Ishikawa (cell line): Measurements from ENCODE around the gene CASP14.

Experiments
- CEBPB ChIP-seq: IDR thresholded peaks from 2 replicates; pipeline ENCODE4 v1.6.1; 2012
- CREB1 ChIP-seq: IDR thresholded peaks from 2 replicates; pipeline ENCODE4 v1.6.1; 2012; ENCODE audit warnings: low read depth
- EGR1 ChIP-seq: IDR thresholded peaks from 2 replicates; pipeline ENCODE4 v1.6.1; 2012
- MAX ChIP-seq: IDR thresholded peaks from 2 replicates; pipeline ENCODE4 v1.6.1; 2012
- RAD21 ChIP-seq: IDR thresholded peaks from 2 replicates; pipeline ENCODE4 v1.6.1; 2012; ENCODE audit warnings: low read depth
- TAF1 ChIP-seq: IDR thresholded peaks from 2 replicates; pipeline ENCODE4 v1.6.1; 2012; ENCODE audit warnings: low read depth, mild to moderate bottlenecking
- YY1 ChIP-seq: IDR thresholded peaks from 2 replicates; pipeline ENCODE4 v1.6.1; 2012; ENCODE audit warnings: low read depth

- TF ChIP-seq MAX, result no peak
- TF ChIP-seq CEBPB, result no peak
- no peak for TF ChIP-seq CREB1
- no peak for TF ChIP-seq YY1
- no peak for TF ChIP-seq TAF1
- TF ChIP-seq RAD21, result no peak
- TF ChIP-seq EGR1, result no peak
These were observed 37.9 kb downstream of the CASP14 start for GRCh38 chr19:15087182-15087581.
